ENCODE measurements around the gene PHPT1. TPM values are rescaled to one million over a fixed set of nuclear protein-coding genes. Genes with fewer than 3 reads are reported as not detected.

PHPT1 gene
- total and polyA plus RNA-seq, 2 of the 8 experiments (the other 6 are each of a cell fraction or from before 2014, with no cell fraction given) = 109 to 226 TPM

DNA sequence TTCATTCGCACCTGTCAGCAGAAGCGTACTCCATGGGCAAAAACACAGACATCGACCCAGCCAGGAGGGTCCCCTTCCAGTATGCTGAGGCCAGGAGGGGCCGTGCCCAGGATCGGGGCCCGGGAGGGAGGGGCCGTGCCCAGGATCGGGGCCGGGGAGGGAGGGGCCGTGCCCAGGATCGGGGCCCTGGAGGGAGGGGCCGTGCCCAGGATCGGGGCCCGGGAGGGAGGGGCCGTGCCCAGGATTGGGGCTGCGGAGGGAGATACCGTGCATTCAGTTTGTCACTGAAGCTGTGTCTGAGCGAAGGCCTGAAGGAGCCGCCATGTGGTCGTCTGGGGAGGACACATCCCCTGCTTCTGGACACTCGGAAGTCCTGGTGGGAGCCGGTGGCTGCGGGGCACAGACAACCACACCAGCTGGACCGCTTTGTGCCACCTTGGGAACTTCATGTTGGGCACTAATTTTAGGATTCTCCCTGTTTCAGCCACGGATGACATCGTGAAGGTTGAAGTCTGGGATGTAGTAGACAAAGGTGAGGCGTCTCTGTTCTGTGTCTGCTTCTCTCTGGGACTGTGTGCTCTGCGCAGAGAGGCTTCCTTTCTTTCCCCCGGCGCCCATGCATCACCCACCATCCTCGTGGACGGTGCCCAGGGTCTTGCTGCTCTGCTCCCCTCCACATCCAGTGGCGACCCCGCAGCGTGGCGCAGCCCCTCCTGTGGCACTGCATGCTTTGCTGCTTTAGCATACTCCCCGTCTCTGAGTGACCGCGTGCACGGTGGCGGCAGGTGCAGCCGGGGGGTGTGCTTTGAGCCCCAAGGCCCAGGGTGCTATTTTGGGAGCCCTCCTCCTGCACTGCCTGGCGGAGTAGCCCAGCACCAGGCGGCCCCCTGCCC lies 23.7 kb upstream of the PHPT1 start:
- Histone ChIP-seq H4K20me1 (replicated peaks in 1 of 2; ENCODE audit: control insufficient read depth in 1 of 2, insufficient read depth in 2 of 2, low read length in 2 of 2) (peaks cover 22 to 44% of the 10 kb centered on the region in 2 experiments), H3K4me3 (ENCODE audit: extremely low read depth in 1 of 4, insufficient read depth in 2 of 4, low read depth in 3 of 4, low read length in 4 of 4) (no peak overlapping the region), H3K9me3 (ENCODE audit: insufficient read depth in 2 of 2, low read depth in 1 of 2, low read length in 1 of 2) (no peaks in the 10 kb centered on the region), H3K4ac (replicated peaks; ENCODE audit: insufficient read length, low read depth, low read length) (no peak overlapping the region), H2BK20ac (ENCODE audit: low read length) (no peak overlapping the region), H2AK5ac (ENCODE audit: low read depth, low read length) (no peak overlapping the region), H3K27ac (ENCODE audit: low read depth, low read length) (no peak overlapping the region), H3K9ac (replicated peaks in 1 of 4; ENCODE audit: extremely low read depth in 1 of 4, low read depth in 3 of 4, low read length in 3 of 4) (no peak overlapping the region), H4K91ac (replicated peaks; ENCODE audit: insufficient read length, low read length) (no peak overlapping the region), H2BK12ac (ENCODE audit: low read depth, low read length) (no peak overlapping the region), H3K4me2 (ENCODE audit: insufficient read depth in 1 of 2, low read depth in 2 of 2, low read length in 2 of 2) (no peak overlapping the region), H3K79me1 (ENCODE audit: low read depth, low read length) (peaks cover 12% of the 10 kb centered on the region), H3K23me2 (ENCODE audit: low read depth, low read length) (peaks cover 7% of the 10 kb centered on the region), H3K23ac (ENCODE audit: insufficient read length) (no peak overlapping the region), H3K36me3 (ENCODE audit: control insufficient read depth in 2 of 4, insufficient read depth in 4 of 4, low read length in 3 of 4) (peaks cover 14 to 42% (median 32%) of the 10 kb centered on the region in 4 experiments), H3K14ac (ENCODE audit: insufficient read length) (no peak overlapping the region), H3K79me2 (ENCODE audit: control insufficient read depth in 1 of 2, insufficient read depth in 2 of 2, low read length in 2 of 2) (peaks cover 0 to 9% of the 10 kb centered on the region in 2 experiments; a peak in 2 of 4 replicates), H3K27me3 (replicated peaks in 1 of 4; ENCODE audit: control insufficient read depth in 3 of 4, extremely low read depth in 1 of 4, insufficient read depth in 3 of 4, low read length in 3 of 4) (0 out of 7 replicates have a peak, but pooled peaks cover 0 to 2% (median 0%) of the 10 kb centered on the region in 4 experiments), H4K5ac (ENCODE audit: insufficient read length, low read depth, low read length) (no peak overlapping the region), H2AFZ (ENCODE audit: low read length) (no peak overlapping the region), H2BK5ac (ENCODE audit: low read depth, low read length) (no peak overlapping the region), H2BK15ac (ENCODE audit: low read length) (no peak overlapping the region), H3K4me1 (replicated peaks in 1 of 4; ENCODE audit: control insufficient read depth in 3 of 4, insufficient read depth in 4 of 4, low read length in 3 of 4) (peaks cover 0 to 11% (median 5%) of the 10 kb centered on the region in 4 experiments; a peak in 4 of 7 replicates), H4K8ac (ENCODE audit: extremely low read depth, insufficient read depth, low read length) (no peak overlapping the region; the same call in 1 of the 2 replicates), H3K56ac (replicated peaks; ENCODE audit: insufficient read length, low read depth, low read length) (no peak overlapping the region), H3K18ac (ENCODE audit: extremely low read depth, low read length) (no peak overlapping the region), H2BK120ac (replicated peaks; ENCODE audit: low read depth, low read length) (no peak overlapping the region)
- WGBS, 2 experiments (ENCODE audit: extremely low coverage in 1 of 2, insufficient coverage in 1 of 2, insufficient read length in 1 of 2, insufficient replicate concordance in 2 of 2, low coverage in 1 of 2, low lambda C conversion rate in 2 of 2, missing lambda C conversion rate in 1 of 2) = 97% methylated on average over 30 of the region's 44 CpGs; no CpG with 5 or more reads in 1 of the 2 experiments
- ChIA-PET POLR2A (ENCODE audit: partially characterized antibody) (interaction anchor here (1.0 to 10.8 kb wide), 4 partner anchors 10 to 23 kb away, joined by 4 to 96 read pairs (median 24); partner anchors contain the start of genes AJM1 and RABL6), CTCF (ENCODE audit: partially characterized antibody) (interaction anchor here (0.6 to 17.4 kb wide), 7 partner anchors 8 to 101 kb away, joined by 3 to 131 read pairs (median 4); partner anchors contain the start of gene AJM1)
- no peak for DNase-seq (ENCODE audit: low read depth in 1 of 2, low spot score in 2 of 2)
- FAIRE-seq = no peak
- no peak for TF ChIP-seq TAF7 (optimal IDR thresholded peaks at IDR 0.05; ENCODE audit: borderline replicate concordance, low read depth, low read length)
- no peak for TF ChIP-seq KDM1A (IDR thresholded peaks at IDR 0.05; ENCODE audit: borderline replicate concordance, low read length)
- TF ChIP-seq, protein P1, sequence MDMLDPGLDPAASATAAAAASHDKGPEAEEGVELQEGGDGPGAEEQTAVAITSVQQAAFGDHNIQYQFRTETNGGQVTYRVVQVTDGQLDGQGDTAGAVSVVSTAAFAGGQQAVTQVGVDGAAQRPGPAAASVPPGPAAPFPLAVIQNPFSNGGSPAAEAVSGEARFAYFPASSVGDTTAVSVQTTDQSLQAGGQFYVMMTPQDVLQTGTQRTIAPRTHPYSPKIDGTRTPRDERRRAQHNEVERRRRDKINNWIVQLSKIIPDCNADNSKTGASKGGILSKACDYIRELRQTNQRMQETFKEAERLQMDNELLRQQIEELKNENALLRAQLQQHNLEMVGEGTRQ (IDR thresholded peaks at IDR 0.05; ENCODE audit: low read length) = no peak
- TF ChIP-seq CTBP2 (IDR thresholded peaks at IDR 0.05; ENCODE audit: borderline replicate concordance, insufficient read depth, insufficient read length, low read length) = no peak
- no peak for TF ChIP-seq POLR2A (IDR thresholded peaks at IDR 0.05; ENCODE audit: control extremely low read depth in 1 of 2, low read depth in 2 of 2, low read length in 2 of 2)
- no peak for TF ChIP-seq CBX5 (IDR thresholded peaks at IDR 0.05; ENCODE audit: low read depth, low read length)
- TF ChIP-seq TAF1 (IDR thresholded peaks at IDR 0.05; ENCODE audit: low read depth, low read length) = no peak
- TF ChIP-seq BACH1 (IDR thresholded peaks at IDR 0.05; ENCODE audit: low read length) = no peak
- no peak for TF ChIP-seq RAD21 (IDR thresholded peaks at IDR 0.05 in 1 of 2, conservative IDR thresholded peaks at IDR 0.05 in 1 of 2; ENCODE audit: low read depth in 2 of 2, low read length in 2 of 2)
- no peak for TF ChIP-seq RFX5 (IDR thresholded peaks at IDR 0.05; ENCODE audit: borderline replicate concordance, low read depth, low read length)
